ENCODE data around the gene PJVK.

DNA sequence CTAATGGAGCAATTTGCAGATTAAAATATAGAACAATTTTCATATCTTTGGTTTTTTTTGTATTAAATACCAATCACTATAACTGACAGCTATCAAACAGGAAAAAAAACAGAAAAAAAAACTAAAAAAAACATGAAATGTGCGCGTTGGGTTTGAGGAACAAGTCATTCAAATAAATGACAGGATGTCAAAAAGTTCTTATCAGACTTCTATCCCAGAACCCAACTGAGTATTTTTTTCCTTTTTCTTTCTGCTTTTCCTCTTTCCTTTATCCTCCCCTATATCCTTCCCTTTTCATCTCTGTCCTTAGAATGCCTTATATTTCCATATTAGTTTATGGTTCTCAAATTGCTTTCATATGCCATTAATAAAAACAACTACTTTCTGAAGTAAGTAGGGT lies 14.5 kb upstream of the PJVK start:
- TF ChIP-seq, protein P1, sequence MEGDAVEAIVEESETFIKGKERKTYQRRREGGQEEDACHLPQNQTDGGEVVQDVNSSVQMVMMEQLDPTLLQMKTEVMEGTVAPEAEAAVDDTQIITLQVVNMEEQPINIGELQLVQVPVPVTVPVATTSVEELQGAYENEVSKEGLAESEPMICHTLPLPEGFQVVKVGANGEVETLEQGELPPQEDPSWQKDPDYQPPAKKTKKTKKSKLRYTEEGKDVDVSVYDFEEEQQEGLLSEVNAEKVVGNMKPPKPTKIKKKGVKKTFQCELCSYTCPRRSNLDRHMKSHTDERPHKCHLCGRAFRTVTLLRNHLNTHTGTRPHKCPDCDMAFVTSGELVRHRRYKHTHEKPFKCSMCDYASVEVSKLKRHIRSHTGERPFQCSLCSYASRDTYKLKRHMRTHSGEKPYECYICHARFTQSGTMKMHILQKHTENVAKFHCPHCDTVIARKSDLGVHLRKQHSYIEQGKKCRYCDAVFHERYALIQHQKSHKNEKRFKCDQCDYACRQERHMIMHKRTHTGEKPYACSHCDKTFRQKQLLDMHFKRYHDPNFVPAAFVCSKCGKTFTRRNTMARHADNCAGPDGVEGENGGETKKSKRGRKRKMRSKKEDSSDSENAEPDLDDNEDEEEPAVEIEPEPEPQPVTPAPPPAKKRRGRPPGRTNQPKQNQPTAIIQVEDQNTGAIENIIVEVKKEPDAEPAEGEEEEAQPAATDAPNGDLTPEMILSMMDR (IDR thresholded peaks at IDR 0.05), result no peak
- no peak for TF ChIP-seq POLR2A (IDR thresholded peaks at IDR 0.05)

Measured in lower leg skin (tissue), 3 donors.